GM23338 (cell line): ENCODE measurements around the gene FAM25G. TPM values are rescaled to one million over a fixed set of nuclear protein-coding genes. Genes with fewer than 3 reads are reported as not detected.

Source experiments
- ATAC-seq: fragments of 200-7000 bp; cut with Tn5 transposase; 3 replicates; pipeline ENCODE4 v1.9.1; 2020
- DNase-seq: peaks from one replicate; pipeline ENCODE4 v3.0.0-alpha.2; 2015; ENCODE audit warnings: low spot score
- H2AFZ ChIP-seq: fragments of 200-600 bp; sonication (generic); 2 replicates; pipeline ENCODE4 v1.8.0; 2016; ENCODE audit warnings: antibody characterized with exemption, mild to moderate bottlenecking, moderate library complexity
- H3F3A ChIP-seq: fragments of 200-600 bp; sonication (generic); replicated peaks from 2 replicates; pipeline ENCODE4 v1.8.0; 2017; ENCODE audit warnings: antibody characterized with exemption, mixed run types, low read depth
- H3K27ac ChIP-seq: fragments of 200-600 bp; sonication (generic); 2 replicates; pipeline ENCODE4 v1.6.1; 2016; ENCODE audit warnings: low read depth
- H3K27me3 ChIP-seq: fragments of 200-600 bp; sonication (generic); 2 replicates; pipeline ENCODE4 v1.8.0; 2016; ENCODE audit warnings: mild to moderate bottlenecking, mixed run types, moderate library complexity; ENCODE audit not compliant: insufficient read depth
- H3K36me3 ChIP-seq: fragments of 200-600 bp; sonication (generic); 2 replicates; pipeline ENCODE4 v1.8.0; 2016; ENCODE audit warnings: mild to moderate bottlenecking; ENCODE audit not compliant: insufficient read depth
- H3K4me1 ChIP-seq: fragments of 200-600 bp; sonication (generic); 2 replicates; pipeline ENCODE4 v1.8.0; 2016; ENCODE audit warnings: mild to moderate bottlenecking, moderate library complexity; ENCODE audit not compliant: insufficient read depth
- H3K4me2 ChIP-seq: fragments of 200-600 bp; sonication (generic); 2 replicates; pipeline ENCODE4 v1.7.1; 2017; ENCODE audit warnings: mixed run types
- H3K4me3 ChIP-seq: fragments of 200-600 bp; sonication (generic); 2 replicates; pipeline ENCODE4 v1.6.1; 2016; ENCODE audit warnings: mixed run types
- H3K79me2 ChIP-seq: fragments of 200-600 bp; sonication (generic); replicated peaks from 2 replicates; pipeline ENCODE4 v1.8.0; 2017; ENCODE audit warnings: mild to moderate bottlenecking; ENCODE audit not compliant: insufficient read depth
- H3K9me2 ChIP-seq: fragments of 200-600 bp; sonication (generic); 2 replicates; pipeline ENCODE4 v1.8.0; 2017; ENCODE audit not compliant: insufficient read depth
- H4K20me1 ChIP-seq: fragments of 200-600 bp; sonication (generic); replicated peaks from 2 replicates; pipeline ENCODE4 v1.8.0; 2017; ENCODE audit warnings: mild to moderate bottlenecking; ENCODE audit not compliant: insufficient read depth
- H3K27ac Mint-ChIP-seq: 2 replicates; pipeline ENCODE4 v1.8.0; 2020; ENCODE audit warnings: inconsistent platforms, mild to moderate bottlenecking, moderate library complexity, mixed read lengths
- H3K27me3 Mint-ChIP-seq: 3 replicates; pipeline ENCODE4 v1.8.0; 2022; ENCODE audit warnings: low read depth, mild to moderate bottlenecking, moderate library complexity, mixed read lengths, inconsistent platforms; ENCODE audit not compliant: insufficient read depth, poor library complexity
- H3K36me3 Mint-ChIP-seq: 3 replicates; pipeline ENCODE4 v1.8.0; 2021; ENCODE audit warnings: low read depth, mild to moderate bottlenecking, inconsistent platforms, moderate library complexity, mixed read lengths
- H3K4me1 Mint-ChIP-seq: 3 replicates; pipeline ENCODE4 v1.8.0; 2020; ENCODE audit warnings: mild to moderate bottlenecking, inconsistent platforms, mixed read lengths
- H3K4me3 Mint-ChIP-seq: 3 replicates; pipeline ENCODE4 v1.8.0; 2021; ENCODE audit warnings: moderate library complexity, mild to moderate bottlenecking, inconsistent platforms, mixed read lengths
- H3K9me3 Mint-ChIP-seq: 3 replicates; pipeline ENCODE4 v1.8.0; 2020; ENCODE audit warnings: moderate library complexity, mild to moderate bottlenecking, inconsistent platforms, mixed read lengths
- CREB1 ChIP-seq: fragments of 250-450 bp; sonication (Bioruptor Pico); IDR thresholded peaks from 2 replicates; pipeline ENCODE4 v1.5.0; 2020; ENCODE audit warnings: low read depth, mild to moderate bottlenecking, moderate library complexity
- EZH2 ChIP-seq: fragments of 200-600 bp; sonication (generic); IDR thresholded peaks from one replicate; pipeline ENCODE4 v1.8.0; 2017; ENCODE audit warnings: antibody characterized with exemption, mild to moderate bottlenecking, low read depth; ENCODE audit not compliant: unreplicated experiment
- EZH2phosphoT487 ChIP-seq: fragments of 200-600 bp; sonication (generic); IDR thresholded peaks from one replicate; pipeline ENCODE4 v1.8.1; 2018; ENCODE audit warnings: antibody characterized with exemption; ENCODE audit not compliant: unreplicated experiment
- JUNB ChIP-seq: IDR thresholded peaks from one replicate; pipeline ENCODE4 v1.6.1; 2016; ENCODE audit warnings: antibody characterized with exemption; ENCODE audit not compliant: unreplicated experiment
- POLR2AphosphoS5 ChIP-seq: IDR thresholded peaks from 2 replicates; pipeline ENCODE4 v1.6.1; 2016; ENCODE audit warnings: antibody characterized with exemption, low read depth
- STAT1 ChIP-seq: IDR thresholded peaks from one replicate; pipeline ENCODE4 v1.6.1; 2016; ENCODE audit warnings: antibody characterized with exemption; ENCODE audit not compliant: unreplicated experiment
- polyA plus RNA-seq: library from polyadenylated mRNA; unstranded; fragments of >200 nt; fragmentation: Nextera tagmentation; extraction: Ambion mirVana; gene quantifications from 2 replicates; pipeline ENCODE4 v1.2.1, GENCODE V29; 2016
- total RNA-seq: library from RNA; depleted of rRNA; stranded (reverse); fragments of >200 nt; shearing (Covaris generic); gene quantifications from 2 replicates; pipeline ENCODE4 v1.2.3, GENCODE V29; 2014
- TF ChIP-seq, protein P1 (sequence below), 2 experiments: fragments of 200-600 bp in 1 of 2; sonication (generic) in 1 of 2; conservative IDR thresholded peaks; 2 replicates each; pipeline versions ENCODE4 v1.5.1 to v1.6.1; 2016 to 2017; ENCODE audit warnings: antibody characterized with exemption in 2 of 2, low read depth in 2 of 2, mild to moderate bottlenecking in 2 of 2, moderate library complexity in 1 of 2
- TF ChIP-seq, protein P2 (sequence below): IDR thresholded peaks from one replicate; pipeline ENCODE4 v1.6.1; 2018; ENCODE audit warnings: antibody characterized with exemption; ENCODE audit not compliant: unreplicated experiment
- TF ChIP-seq, protein P3 (sequence below): fragments of 250-450 bp; sonication (Bioruptor Pico); IDR thresholded peaks from 2 replicates; pipeline ENCODE4 v1.5.0; 2020; ENCODE audit warnings: mild to moderate bottlenecking, moderate library complexity
- TF ChIP-seq, protein P4 (sequence below): IDR thresholded peaks from 2 replicates; pipeline ENCODE4 v1.6.1; 2016; ENCODE audit warnings: antibody characterized with exemption

FAM25G gene
- total and polyA plus RNA-seq, 2 experiments from 2014 or later, result not detected

DNA sequence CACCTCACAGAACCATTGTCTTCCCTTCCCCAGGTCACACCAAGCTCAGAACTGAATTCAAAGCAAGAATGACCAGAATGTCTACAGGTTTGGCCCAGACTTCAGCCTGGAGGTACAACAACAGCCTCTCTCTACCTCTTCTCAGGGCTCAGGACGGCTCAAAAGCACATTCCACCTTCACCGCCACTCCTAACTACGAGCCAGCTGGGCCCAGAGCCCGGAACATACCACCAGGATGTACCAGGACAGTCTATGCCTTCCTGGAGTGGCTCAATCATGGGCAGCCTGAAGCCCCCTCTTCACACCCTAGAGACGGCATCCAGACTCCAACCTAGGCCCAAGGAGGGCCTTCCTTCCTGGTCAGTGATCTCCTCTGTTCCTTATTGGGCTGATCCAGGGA lies 49.1 kb downstream of the FAM25G start:
- Histone ChIP-seq H3K4me3 (no peak overlapping the region), H3K27ac (no peak overlapping the region), H3K36me3 (no peaks in the 10 kb centered on the region), H3K79me2 (no peaks in the 10 kb centered on the region), H3F3A (no peaks in the 10 kb centered on the region), H2AFZ (no peak overlapping the region), H3K4me1 (no peaks in the 10 kb centered on the region), H3K9me2 (peaks cover 9% of the 10 kb centered on the region), H3K27me3 (no peaks in the 10 kb centered on the region), H3K4me2 (no peak overlapping the region), H4K20me1 (no peaks in the 10 kb centered on the region)
- Mint-ChIP-seq H3K9me3 (peaks cover 12% of the 10 kb centered on the region), H3K27me3 (peaks cover 9% of the 10 kb centered on the region), H3K36me3 (no peaks in the 10 kb centered on the region; the same call in 1 of the 3 replicates), H3K4me1 (no peaks in the 10 kb centered on the region), H3K4me3 (no peak overlapping the region), H3K27ac (no peak overlapping the region)
- ATAC-seq (no peak), DNase-seq (no peak)
- TF ChIP-seq EZH2, result no peak

DNA sequence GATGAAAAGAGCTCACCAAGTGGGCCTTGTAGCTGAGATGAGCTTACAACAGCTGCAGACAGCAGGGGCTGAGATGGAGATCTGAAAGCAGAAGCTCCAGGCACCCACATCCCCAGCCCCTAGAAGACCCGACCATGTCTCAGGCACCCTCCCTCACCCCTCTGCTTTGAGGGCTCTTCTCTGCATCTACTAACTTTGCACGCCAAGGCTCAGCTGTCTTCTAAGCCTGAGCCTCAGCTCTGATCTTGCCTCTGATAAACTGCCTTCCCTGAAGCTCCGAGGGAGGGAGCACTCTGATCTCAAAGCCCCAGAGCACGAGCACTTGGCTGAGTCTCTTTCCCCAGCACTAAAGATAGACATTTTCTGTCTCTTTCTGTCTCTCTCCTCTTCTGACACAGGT lies 49.6 kb downstream of the FAM25G start:
- H3K79me2 ChIP-seq, result no peaks in the 10 kb centered on the region
- H3K4me3 ChIP-seq, result no peak overlapping the region
- H3K4me1 ChIP-seq, result no peaks in the 10 kb centered on the region
- no peaks in the 10 kb centered on the region; the same call in 1 of the 3 replicates for H3K36me3 Mint-ChIP-seq
- no peaks in the 10 kb centered on the region for H3K4me1 Mint-ChIP-seq
- no peak overlapping the region for H3K27ac ChIP-seq
- peaks cover 12% of the 10 kb centered on the region for H3K9me3 Mint-ChIP-seq
- H3K27ac Mint-ChIP-seq, result no peak overlapping the region
- H3K4me2 ChIP-seq, result no peak overlapping the region
- H2AFZ ChIP-seq, result no peak overlapping the region
- no peaks in the 10 kb centered on the region for H4K20me1 ChIP-seq
- no peaks in the 10 kb centered on the region for H3K27me3 ChIP-seq
- peaks cover 9% of the 10 kb centered on the region for H3K9me2 ChIP-seq
- ATAC-seq (no peak), DNase-seq (no peak)
- H3F3A ChIP-seq, result no peaks in the 10 kb centered on the region
- no peaks in the 10 kb centered on the region for H3K36me3 ChIP-seq
- H3K27me3 Mint-ChIP-seq, result peaks cover 9% of the 10 kb centered on the region
- H3K4me3 Mint-ChIP-seq, result no peak overlapping the region
- TF ChIP-seq CREB1 (CRISPR knock-in tag) (no peak), STAT1 (no peak), POLR2AphosphoS5 (no peak), EZH2 (no peak), EZH2phosphoT487 (no peak), JUNB (no peak)
- TF ChIP-seq, protein P1, sequence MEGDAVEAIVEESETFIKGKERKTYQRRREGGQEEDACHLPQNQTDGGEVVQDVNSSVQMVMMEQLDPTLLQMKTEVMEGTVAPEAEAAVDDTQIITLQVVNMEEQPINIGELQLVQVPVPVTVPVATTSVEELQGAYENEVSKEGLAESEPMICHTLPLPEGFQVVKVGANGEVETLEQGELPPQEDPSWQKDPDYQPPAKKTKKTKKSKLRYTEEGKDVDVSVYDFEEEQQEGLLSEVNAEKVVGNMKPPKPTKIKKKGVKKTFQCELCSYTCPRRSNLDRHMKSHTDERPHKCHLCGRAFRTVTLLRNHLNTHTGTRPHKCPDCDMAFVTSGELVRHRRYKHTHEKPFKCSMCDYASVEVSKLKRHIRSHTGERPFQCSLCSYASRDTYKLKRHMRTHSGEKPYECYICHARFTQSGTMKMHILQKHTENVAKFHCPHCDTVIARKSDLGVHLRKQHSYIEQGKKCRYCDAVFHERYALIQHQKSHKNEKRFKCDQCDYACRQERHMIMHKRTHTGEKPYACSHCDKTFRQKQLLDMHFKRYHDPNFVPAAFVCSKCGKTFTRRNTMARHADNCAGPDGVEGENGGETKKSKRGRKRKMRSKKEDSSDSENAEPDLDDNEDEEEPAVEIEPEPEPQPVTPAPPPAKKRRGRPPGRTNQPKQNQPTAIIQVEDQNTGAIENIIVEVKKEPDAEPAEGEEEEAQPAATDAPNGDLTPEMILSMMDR (conservative IDR thresholded peaks at IDR 0.05; ENCODE audit: low read depth in 2 of 2), result no peak
- TF ChIP-seq, protein P2, sequence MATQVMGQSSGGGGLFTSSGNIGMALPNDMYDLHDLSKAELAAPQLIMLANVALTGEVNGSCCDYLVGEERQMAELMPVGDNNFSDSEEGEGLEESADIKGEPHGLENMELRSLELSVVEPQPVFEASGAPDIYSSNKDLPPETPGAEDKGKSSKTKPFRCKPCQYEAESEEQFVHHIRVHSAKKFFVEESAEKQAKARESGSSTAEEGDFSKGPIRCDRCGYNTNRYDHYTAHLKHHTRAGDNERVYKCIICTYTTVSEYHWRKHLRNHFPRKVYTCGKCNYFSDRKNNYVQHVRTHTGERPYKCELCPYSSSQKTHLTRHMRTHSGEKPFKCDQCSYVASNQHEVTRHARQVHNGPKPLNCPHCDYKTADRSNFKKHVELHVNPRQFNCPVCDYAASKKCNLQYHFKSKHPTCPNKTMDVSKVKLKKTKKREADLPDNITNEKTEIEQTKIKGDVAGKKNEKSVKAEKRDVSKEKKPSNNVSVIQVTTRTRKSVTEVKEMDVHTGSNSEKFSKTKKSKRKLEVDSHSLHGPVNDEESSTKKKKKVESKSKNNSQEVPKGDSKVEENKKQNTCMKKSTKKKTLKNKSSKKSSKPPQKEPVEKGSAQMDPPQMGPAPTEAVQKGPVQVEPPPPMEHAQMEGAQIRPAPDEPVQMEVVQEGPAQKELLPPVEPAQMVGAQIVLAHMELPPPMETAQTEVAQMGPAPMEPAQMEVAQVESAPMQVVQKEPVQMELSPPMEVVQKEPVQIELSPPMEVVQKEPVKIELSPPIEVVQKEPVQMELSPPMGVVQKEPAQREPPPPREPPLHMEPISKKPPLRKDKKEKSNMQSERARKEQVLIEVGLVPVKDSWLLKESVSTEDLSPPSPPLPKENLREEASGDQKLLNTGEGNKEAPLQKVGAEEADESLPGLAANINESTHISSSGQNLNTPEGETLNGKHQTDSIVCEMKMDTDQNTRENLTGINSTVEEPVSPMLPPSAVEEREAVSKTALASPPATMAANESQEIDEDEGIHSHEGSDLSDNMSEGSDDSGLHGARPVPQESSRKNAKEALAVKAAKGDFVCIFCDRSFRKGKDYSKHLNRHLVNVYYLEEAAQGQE, result no peak
- TF ChIP-seq, protein P3, sequence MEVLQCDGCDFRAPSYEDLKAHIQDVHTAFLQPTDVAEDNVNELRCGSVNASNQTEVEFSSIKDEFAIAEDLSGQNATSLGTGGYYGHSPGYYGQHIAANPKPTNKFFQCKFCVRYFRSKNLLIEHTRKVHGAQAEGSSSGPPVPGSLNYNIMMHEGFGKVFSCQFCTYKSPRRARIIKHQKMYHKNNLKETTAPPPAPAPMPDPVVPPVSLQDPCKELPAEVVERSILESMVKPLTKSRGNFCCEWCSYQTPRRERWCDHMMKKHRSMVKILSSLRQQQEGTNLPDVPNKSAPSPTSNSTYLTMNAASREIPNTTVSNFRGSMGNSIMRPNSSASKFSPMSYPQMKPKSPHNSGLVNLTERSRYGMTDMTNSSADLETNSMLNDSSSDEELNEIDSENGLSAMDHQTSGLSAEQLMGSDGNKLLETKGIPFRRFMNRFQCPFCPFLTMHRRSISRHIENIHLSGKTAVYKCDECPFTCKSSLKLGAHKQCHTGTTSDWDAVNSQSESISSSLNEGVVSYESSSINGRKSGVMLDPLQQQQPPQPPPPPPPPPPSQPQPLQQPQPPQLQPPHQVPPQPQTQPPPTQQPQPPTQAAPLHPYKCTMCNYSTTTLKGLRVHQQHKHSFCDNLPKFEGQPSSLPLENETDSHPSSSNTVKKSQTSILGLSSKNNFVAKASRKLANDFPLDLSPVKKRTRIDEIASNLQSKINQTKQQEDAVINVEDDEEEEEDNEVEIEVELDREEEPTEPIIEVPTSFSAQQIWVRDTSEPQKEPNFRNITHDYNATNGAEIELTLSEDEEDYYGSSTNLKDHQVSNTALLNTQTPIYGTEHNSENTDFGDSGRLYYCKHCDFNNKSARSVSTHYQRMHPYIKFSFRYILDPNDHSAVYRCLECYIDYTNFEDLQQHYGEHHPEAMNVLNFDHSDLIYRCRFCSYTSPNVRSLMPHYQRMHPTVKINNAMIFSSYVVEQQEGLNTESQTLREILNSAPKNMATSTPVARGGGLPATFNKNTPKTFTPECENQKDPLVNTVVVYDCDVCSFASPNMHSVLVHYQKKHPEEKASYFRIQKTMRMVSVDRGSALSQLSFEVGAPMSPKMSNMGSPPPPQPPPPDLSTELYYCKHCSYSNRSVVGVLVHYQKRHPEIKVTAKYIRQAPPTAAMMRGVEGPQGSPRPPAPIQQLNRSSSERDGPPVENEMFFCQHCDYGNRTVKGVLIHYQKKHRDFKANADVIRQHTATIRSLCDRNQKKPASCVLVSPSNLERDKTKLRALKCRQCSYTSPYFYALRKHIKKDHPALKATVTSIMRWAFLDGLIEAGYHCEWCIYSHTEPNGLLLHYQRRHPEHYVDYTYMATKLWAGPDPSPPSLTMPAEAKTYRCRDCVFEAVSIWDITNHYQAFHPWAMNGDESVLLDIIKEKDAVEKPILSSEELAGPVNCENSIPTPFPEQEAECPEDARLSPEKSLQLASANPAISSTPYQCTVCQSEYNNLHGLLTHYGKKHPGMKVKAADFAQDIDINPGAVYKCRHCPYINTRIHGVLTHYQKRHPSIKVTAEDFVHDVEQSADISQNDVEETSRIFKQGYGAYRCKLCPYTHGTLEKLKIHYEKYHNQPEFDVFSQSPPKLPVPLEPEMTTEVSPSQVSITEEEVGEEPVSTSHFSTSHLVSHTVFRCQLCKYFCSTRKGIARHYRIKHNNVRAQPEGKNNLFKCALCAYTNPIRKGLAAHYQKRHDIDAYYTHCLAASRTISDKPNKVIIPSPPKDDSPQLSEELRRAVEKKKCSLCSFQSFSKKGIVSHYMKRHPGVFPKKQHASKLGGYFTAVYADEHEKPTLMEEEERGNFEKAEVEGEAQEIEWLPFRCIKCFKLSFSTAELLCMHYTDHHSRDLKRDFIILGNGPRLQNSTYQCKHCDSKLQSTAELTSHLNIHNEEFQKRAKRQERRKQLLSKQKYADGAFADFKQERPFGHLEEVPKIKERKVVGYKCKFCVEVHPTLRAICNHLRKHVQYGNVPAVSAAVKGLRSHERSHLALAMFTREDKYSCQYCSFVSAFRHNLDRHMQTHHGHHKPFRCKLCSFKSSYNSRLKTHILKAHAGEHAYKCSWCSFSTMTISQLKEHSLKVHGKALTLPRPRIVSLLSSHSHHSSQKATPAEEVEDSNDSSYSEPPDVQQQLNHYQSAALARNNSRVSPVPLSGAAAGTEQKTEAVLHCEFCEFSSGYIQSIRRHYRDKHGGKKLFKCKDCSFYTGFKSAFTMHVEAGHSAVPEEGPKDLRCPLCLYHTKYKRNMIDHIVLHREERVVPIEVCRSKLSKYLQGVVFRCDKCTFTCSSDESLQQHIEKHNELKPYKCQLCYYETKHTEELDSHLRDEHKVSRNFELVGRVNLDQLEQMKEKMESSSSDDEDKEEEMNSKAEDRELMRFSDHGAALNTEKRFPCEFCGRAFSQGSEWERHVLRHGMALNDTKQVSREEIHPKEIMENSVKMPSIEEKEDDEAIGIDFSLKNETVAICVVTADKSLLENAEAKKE, result no peak
- TF ChIP-seq, protein P4, sequence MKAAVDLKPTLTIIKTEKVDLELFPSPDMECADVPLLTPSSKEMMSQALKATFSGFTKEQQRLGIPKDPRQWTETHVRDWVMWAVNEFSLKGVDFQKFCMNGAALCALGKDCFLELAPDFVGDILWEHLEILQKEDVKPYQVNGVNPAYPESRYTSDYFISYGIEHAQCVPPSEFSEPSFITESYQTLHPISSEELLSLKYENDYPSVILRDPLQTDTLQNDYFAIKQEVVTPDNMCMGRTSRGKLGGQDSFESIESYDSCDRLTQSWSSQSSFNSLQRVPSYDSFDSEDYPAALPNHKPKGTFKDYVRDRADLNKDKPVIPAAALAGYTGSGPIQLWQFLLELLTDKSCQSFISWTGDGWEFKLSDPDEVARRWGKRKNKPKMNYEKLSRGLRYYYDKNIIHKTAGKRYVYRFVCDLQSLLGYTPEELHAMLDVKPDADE, result no peak
